Right forelimb (tissue), 1 donor: Measurements from ENCODE around the gene DHRS12.

ENCODE experiments used
- DNase-seq: peaks from one replicate; pipeline ENCODE4 v3.0.0-alpha.2; 2018

The DHRS12 gene

GRCh38 chr13:51803422-51804294 is at the start of gene DHRS12:
Gene DHRS12, minus strand, starts transcription at chr13:51804163. Its CDS starts 4,504 bp downstream, at chr13:51799659.
- DNase-seq: peak; percentile 93

GRCh38 chr13:51849145-51850101 is 45.5 kb upstream of the DHRS12 start:
- no peak for DNase-seq

- no peak for DNase-seq
Observed at GRCh38 chr13:51848674-51849073, 44.7 kb upstream of the DHRS12 start.

- DNase-seq: no peak
Observed at GRCh38 chr13:51846756-51847155, 42.8 kb upstream of the DHRS12 start.

GRCh38 chr13:51845574-51846318 is 41.8 kb upstream of the DHRS12 start:
- no peak for DNase-seq

- DNase-seq: peak; percentile 67
Observed at GRCh38 chr13:51844862-51845573, 41.1 kb upstream of the DHRS12 start, which contains the start of gene TMEM272. Gene TMEM272, minus strand, starts transcription at chr13:51845177. Its CDS starts 6,647 bp downstream, at chr13:51838530.

GRCh38 chr13:51843529-51843928 is 39.6 kb upstream of the DHRS12 start:
- DNase-seq: no peak

GRCh38 chr13:51841732-51842131 is 37.8 kb upstream of the DHRS12 start:
- DNase-seq: no peak

GRCh38 chr13:51840917-51841316 is 37.0 kb upstream of the DHRS12 start:
- DNase-seq: no peak

GRCh38 chr13:51839711-51840540 is 36.0 kb upstream of the DHRS12 start:
- DNase-seq: no peak

- DNase-seq: no peak
Observed at GRCh38 chr13:51838240-51838846, 34.4 kb upstream of the DHRS12 start.

GRCh38 chr13:51837016-51837415 is 33.1 kb upstream of the DHRS12 start:
- DNase-seq: no peak

GRCh38 chr13:51834581-51835171 is 30.7 kb upstream of the DHRS12 start:
- DNase-seq: no peak

GRCh38 chr13:51833980-51834379 is 30.0 kb upstream of the DHRS12 start:
- no peak for DNase-seq

GRCh38 chr13:51832471-51833152 is 28.6 kb upstream of the DHRS12 start:
- DNase-seq: no peak

- DNase-seq: no peak
Observed at GRCh38 chr13:51831519-51831918, 27.6 kb upstream of the DHRS12 start.

- no peak for DNase-seq
Observed at GRCh38 chr13:51829568-51829899, 25.6 kb upstream of the DHRS12 start.

- DNase-seq: no peak
Observed at GRCh38 chr13:51828730-51829567, 25.0 kb upstream of the DHRS12 start.

GRCh38 chr13:51827254-51827653 is 23.3 kb upstream of the DHRS12 start:
- no peak for DNase-seq
